GM21619 (cell line): ENCODE results near the gene AIFM3.
"Not testable (repeated sequence)": the region's sequence is repeated elsewhere in the genome, so short reads cannot be mapped to it uniquely, and the experiment has no call there.

Experiments
- ATAC-seq: cut with Tn5 transposase; IDR thresholded peaks from one replicate; pipeline ENCODE4 v1.9.1; 2021; ENCODE audit not compliant: unreplicated experiment

Gene AIFM3

GRCh38 chr22:21000207-21000986 is 33.3 kb downstream of the AIFM3 start:
- ATAC-seq, result no peak

GRCh38 chr22:21000987-21001600 is 34.0 kb downstream of the AIFM3 start:
- no peak for ATAC-seq

GRCh38 chr22:21001601-21002325 is 34.7 kb downstream of the AIFM3 start, which contains the start of gene THAP7:
Gene THAP7, minus strand, starts transcription at chr22:21002118. Its CDS starts 207 bp downstream, at chr22:21001911.
- ATAC-seq, result peak; percentile 79

DNA sequence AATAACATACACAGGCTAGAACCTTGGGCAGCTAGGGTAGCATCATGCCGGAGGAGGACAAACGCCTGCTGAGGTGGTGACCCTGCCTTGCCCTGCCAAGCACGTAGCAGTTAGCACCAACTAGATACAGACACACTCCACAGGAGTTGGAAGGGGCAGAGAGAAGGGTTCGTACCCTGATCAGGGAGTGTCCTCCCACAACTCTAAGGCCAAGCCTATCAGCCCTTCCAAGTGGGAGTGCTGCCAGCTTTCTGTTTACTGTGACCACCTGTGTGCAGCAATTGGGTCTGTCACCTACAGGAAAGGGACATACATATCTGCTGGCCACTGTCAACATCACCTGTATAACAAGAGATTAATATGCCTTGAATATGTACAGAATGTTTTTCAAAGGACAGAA is 36.7 kb downstream of the AIFM3 start:
- ATAC-seq, result no peak

DNA sequence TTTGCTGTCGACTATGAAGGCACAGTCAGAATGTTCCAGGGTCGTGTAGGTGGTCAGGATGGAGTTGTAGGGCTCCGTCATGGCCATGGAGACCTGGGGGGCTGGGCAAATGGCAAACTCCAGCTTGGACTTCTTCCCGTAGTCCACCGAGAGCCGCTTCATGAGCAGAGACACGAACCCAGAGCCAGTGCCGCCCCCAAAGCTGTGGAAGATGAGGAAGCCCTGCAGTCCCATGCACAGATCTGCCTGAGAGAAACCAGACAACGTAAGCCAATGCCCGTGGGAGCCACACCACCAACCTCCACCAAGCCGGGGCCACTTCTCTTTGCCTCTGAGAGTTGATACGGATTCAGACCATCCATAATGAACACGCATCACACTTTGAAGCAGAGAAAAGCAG is 42.2 kb downstream of the AIFM3 start:
- ATAC-seq, result not testable (repeated sequence)

DNA sequence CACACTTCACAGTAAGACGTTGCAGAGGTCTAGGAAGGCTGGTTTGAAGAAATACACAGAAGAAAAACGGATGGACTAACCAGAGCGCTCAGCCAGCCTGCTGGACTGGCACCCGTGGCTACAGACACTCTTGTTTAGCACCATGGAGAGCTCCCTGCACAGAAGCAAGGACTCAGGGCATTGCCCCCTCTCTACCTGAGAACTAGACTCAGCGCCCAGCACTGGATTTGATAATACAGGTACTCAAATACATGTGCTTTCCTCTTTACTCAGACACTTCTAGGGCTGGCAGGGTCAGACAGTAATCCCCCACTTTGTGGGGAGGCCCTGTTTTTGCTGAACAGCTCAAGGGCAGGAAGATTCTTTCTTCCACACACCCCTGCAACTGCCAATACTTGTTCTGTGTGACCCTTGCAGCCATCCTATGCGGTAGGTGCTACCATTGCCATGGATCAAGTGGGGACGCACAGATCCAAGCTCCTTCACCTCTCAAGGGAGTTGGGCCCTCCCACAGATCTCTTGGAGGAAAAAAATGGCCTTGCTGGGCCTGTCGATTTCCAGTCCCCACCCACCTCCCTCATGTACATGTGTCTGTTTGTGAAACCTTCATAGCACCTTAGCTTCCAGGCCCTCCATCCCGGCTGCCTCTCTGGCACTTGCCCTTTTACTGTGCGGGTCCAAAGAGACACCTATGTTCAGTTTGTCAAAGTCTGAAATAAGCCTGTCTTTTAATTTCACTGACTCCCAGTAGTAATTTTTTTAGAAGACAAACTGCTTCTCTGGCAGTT is 42.8 kb downstream of the AIFM3 start:
- ATAC-seq, result no peak

GRCh38 chr22:21010426-21011113 is 43.5 kb downstream of the AIFM3 start:
- no peak for ATAC-seq

- ATAC-seq, result no peak
These were observed 45.7 kb downstream of the AIFM3 start for GRCh38 chr22:21012446-21013407.

- no peak for ATAC-seq
These were observed 46.7 kb downstream of the AIFM3 start for GRCh38 chr22:21013657-21014201.

DNA sequence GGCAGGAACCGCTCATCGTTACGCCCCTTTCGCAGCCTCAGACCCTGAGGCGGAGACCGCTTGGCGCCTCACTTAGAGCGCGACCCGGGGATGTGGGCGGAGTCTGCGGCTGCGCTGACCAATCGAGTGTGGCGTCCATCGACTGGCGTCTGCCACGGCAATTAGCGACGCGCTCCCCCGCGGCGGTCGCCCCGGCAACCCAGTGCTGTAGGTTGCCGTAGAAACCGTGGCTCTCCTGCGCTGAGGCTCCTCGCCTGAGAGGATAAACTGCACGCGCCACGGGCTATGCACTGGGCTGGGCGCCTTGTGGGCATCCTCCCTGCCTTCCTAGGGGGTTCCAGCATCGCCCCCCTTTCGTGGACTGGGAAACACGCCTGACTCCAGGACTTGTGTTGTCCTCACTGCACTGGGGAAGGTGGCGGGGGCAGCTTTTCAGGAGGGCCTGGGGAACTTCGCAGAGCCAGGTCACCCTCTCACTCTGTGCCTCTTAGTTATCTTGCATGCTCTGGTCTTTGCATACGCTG is 47.2 kb downstream of the AIFM3 start:
- peak; percentile 81 for ATAC-seq

- no peak for ATAC-seq
These were observed 47.8 kb downstream of the AIFM3 start, which contains the start of gene P2RX6 for GRCh38 chr22:21014726-21015465. Gene P2RX6, plus strand, starts transcription at chr22:21015165. Its CDS starts 10 bp downstream, at chr22:21015175.

DNA sequence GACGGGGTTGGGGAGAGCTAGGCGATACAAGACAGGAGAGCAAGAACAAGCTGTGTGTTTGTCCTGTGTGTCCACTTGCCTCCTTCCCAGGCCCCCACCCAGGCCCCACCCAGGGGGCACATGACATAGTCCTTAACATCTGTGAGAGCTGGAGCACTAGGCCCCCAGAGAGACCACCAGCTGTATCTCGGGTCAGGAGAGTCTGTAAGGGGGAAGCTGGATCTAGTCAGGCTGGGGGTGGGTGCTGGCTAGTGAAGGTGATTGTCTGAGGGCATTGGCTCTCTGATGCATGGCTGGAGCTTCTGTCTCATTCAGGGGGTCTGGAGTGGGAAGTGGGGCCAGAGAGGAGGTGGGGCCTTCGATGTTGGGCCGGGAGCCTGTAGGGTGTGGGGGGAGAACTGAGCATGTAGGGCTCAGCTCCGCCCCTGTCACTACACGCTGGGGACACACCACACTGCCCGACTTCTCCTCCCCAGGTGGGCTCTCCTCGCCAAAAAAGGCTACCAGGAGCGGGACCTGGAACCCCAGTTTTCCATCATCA is 48.5 kb downstream of the AIFM3 start:
- no peak for ATAC-seq

DNA sequence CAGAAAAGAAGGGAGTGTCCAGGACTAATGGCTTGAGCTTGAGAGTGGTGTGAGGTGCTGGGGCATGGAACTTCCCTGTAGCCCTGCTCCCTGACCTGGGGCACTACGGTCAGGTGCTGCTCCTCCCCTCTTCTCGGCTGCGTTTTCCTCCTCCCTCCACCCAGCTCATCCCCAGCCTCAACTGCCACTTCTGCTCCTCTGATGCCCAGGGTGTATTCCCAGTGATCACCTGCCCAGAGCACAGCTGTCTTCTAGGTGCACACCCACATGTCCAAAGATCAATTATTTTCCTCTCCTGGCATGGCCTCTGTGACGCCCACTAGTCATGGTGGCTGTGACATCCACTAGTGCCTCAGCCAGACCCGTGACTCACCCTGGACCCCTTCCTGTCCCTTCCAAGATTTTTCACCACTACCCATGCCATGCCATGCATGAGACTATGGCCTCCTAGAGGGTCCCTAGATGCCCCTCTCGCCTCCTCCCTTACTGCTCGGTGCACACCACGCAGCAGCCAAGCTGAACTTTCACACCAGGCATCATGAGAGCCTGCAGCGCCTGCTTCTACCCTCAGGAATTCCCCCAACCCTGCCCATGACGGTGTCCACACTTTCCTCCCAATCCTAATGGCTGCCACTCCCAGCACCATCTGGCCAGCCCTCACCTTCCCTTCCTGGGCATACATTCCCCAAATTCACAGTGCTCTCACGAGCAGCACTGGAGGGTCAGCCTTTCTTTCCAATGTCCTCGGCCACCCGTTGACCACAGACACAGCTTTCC is 49.8 kb downstream of the AIFM3 start:
- ATAC-seq, result no peak

DNA sequence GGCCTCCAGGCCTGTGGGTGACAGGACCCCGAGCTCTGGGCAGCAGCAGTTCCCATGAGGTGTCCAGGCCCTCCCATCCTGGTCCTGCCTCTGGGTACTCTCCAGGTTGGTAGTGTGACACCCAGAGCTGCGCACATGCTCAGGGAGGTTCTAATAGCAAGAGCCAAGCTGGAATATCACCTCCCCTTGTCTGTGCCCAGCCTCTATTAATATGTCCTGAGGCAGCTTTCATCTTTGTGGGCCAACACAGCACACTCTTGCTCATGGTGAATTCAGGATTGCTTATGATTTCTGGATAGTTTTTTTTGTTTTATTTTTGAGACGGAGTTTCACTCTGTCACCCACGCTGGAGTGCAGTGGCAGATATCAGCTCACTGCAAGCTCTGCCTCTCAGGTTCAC is 51.3 kb downstream of the AIFM3 start:
- ATAC-seq, result no peak

DNA sequence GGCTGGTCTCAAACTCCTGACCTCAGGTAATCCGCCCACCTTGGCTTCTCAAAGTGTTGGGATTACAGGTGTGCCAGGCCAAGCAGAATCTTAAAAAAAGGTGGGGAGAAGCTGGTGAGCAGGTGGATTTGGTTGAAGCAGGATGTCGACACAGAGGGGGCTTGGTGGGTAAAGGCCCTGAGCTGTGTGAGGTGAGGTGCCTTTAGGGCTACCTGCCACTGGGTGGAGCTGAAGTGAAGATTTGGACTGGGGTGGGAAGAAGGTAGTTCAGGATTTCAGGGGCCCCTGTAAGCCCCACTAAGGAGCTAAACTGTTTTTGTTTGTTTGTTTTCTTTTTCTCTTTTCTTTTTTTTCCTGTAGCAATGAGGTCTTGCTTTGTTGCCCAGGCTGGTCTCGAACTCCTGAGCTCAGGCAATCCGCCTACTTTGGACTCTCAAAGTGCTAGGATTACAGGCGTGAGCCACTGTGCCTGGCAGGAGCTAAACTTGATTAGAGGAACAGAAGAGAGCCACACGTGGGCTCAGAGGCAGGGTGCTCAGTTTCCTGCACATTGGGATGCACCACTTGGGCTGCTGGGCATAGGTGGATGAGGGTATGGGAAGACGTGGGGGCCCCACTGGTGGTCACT is 53.9 kb downstream of the AIFM3 start:
- ATAC-seq, result no peak

DNA sequence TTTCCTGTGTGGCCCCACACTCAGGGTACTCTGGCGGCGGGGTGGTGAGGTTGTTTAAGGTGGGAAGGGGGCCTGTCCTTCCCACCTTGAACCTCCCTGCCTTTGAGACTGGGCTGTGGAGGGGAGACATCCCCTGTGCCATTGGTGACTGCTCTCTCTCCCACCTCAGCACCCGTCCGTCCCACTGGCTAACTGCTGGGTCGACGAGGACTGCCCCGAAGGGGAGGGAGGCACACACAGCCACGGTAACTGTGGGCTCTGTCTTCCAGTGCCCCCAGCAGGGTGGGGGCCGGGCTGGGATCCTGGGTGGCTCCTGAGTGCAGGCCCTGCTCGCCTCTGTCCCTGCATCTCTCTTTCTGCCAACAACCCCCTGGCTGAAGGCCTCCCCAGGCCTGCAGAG is 55.5 kb downstream of the AIFM3 start:
- ATAC-seq, result no peak
